Loucy (cell line): ENCODE measurements around the gene CYS1.

Experiments
- H2AFZ ChIP-seq: fragments of 200-600 bp; sonication (generic); 2 replicates; pipeline ENCODE4 v1.6.0; 2016; ENCODE audit warnings: antibody characterized with exemption, mild to moderate bottlenecking, low read length, moderate library complexity
- H3F3A ChIP-seq: fragments of 200-600 bp; 2 replicates; pipeline ENCODE4 v1.6.0; 2016; ENCODE audit warnings: antibody characterized with exemption, low read depth, mild to moderate bottlenecking
- H3K27me3 ChIP-seq: fragments of 200-600 bp; sonication (generic); 2 replicates; pipeline ENCODE4 v1.6.1; 2014; ENCODE audit warnings: low read length, mild to moderate bottlenecking; ENCODE audit not compliant: insufficient read depth, poor library complexity, severe bottlenecking
- H3K36me3 ChIP-seq: fragments of 200-600 bp; sonication (generic); 2 replicates; pipeline ENCODE4 v1.6.1; 2016; ENCODE audit warnings: low read length; ENCODE audit not compliant: insufficient read depth
- H3K4me1 ChIP-seq: fragments of 200-600 bp; sonication (generic); 2 replicates; pipeline ENCODE4 v1.5.1; 2014; ENCODE audit warnings: low read length, mild to moderate bottlenecking; ENCODE audit not compliant: insufficient read depth, poor library complexity, severe bottlenecking
- H3K4me2 ChIP-seq: fragments of 200-600 bp; sonication (generic); 2 replicates; pipeline ENCODE4 v1.6.0; 2014; ENCODE audit warnings: antibody characterized with exemption, low read length, low read depth, mild to moderate bottlenecking; ENCODE audit not compliant: poor library complexity, severe bottlenecking
- H3K4me3 ChIP-seq: fragments of 200-600 bp; sonication (generic); 2 replicates; pipeline ENCODE4 v1.5.1; 2014; ENCODE audit warnings: low read length, mild to moderate bottlenecking, mixed read lengths; ENCODE audit not compliant: poor library complexity, severe bottlenecking
- H3K79me2 ChIP-seq: fragments of 200-600 bp; sonication (generic); 2 replicates; pipeline ENCODE4 v1.6.1; 2014; ENCODE audit warnings: low read length; ENCODE audit not compliant: insufficient read depth
- H3K9ac ChIP-seq: fragments of 200-600 bp; sonication (generic); 2 replicates; pipeline ENCODE4 v1.6.0; 2014; ENCODE audit warnings: mild to moderate bottlenecking, low read depth, low read length, moderate library complexity; ENCODE audit not compliant: poor library complexity, severe bottlenecking
- H3K9me2 ChIP-seq: fragments of 200-600 bp; sonication (generic); replicated peaks from 2 replicates; pipeline ENCODE4 v1.6.1; 2016; ENCODE audit warnings: low read depth, low read length, mixed read lengths
- H3K9me3 ChIP-seq: fragments of 200-600 bp; sonication (generic); 2 replicates; pipeline ENCODE4 v1.6.1; 2014; ENCODE audit warnings: mild to moderate bottlenecking, antibody characterized with exemption, low read length, low read depth; ENCODE audit not compliant: insufficient read depth
- H4K20me1 ChIP-seq: fragments of 200-600 bp; sonication (generic); 2 replicates; pipeline ENCODE4 v1.6.0; 2014; ENCODE audit warnings: antibody characterized with exemption, low read length, mild to moderate bottlenecking; ENCODE audit not compliant: insufficient read depth, poor library complexity, severe bottlenecking
- CTCF ChIP-seq: fragments of 200-600 bp; sonication (generic); conservative IDR thresholded peaks from 2 replicates; pipeline ENCODE4 v1.5.1; 2014; ENCODE audit warnings: mild to moderate bottlenecking, antibody characterized with exemption, low read length
- EZH2phosphoT487 ChIP-seq: fragments of 200-600 bp; IDR thresholded peaks from 2 replicates; pipeline ENCODE4 v1.6.1; 2018; ENCODE audit warnings: antibody characterized with exemption, mild to moderate bottlenecking, moderate library complexity, borderline replicate concordance

The CYS1 gene

GRCh38 chr2:10123281-10123680, 43.1 kb upstream of the CYS1 start:
- peak overlapping the region; percentile 83 for H3K4me3 ChIP-seq
- peaks cover 56% of the 10 kb centered on the region for H3K4me1 ChIP-seq
- H3K36me3 ChIP-seq: peaks cover 35% of the 10 kb centered on the region
- 0 out of 2 replicates have a peak, but pooled peaks cover 5% of the 10 kb centered on the region for H3F3A ChIP-seq
- H3K79me2 ChIP-seq: peaks cover 93% of the 10 kb centered on the region
- no peaks in the 10 kb centered on the region for H3K9me3 ChIP-seq
- H4K20me1 ChIP-seq: peaks cover 53% of the 10 kb centered on the region
- TF ChIP-seq EZH2phosphoT487 (no peak), CTCF (no peak)
- H3K4me2 ChIP-seq: peak overlapping the region; percentile 82
- no peaks in the 10 kb centered on the region for H3K9me2 ChIP-seq
- H2AFZ ChIP-seq: no peak overlapping the region
- H3K27me3 ChIP-seq: no peaks in the 10 kb centered on the region
- peak overlapping the region; percentile 93 for H3K9ac ChIP-seq

GRCh38 chr2:10122500-10123280, 42.5 kb upstream of the CYS1 start, which contains the start of gene RRM2:
Gene RRM2, plus strand, starts transcription at chr2:10122739. Its CDS starts 60 bp downstream, at chr2:10122799.
- Histone ChIP-seq H3K4me3 (peak within 1 kb of the TSS; percentile 83), H3K4me2 (peak within 1 kb of the TSS; percentile 82), H3K9ac (peak within 1 kb of the TSS; percentile 93), H3K9me2 (no peaks in the 10 kb centered on the region), H3K36me3 (peaks cover 29% of the 10 kb centered on the region), H3K4me1 (peaks cover 53% of the 10 kb centered on the region), H3K9me3 (no peaks in the 10 kb centered on the region), H3K79me2 (peaks cover 87% of the 10 kb centered on the region), H3K27me3 (no peaks in the 10 kb centered on the region), H3F3A (peaks cover 8% of the 10 kb centered on the region), H4K20me1 (peaks cover 48% of the 10 kb centered on the region), H2AFZ (peak within 1 kb of the TSS; percentile 6; the same call in 1 of the 2 replicates)
- TF ChIP-seq CTCF: no peak
- no peak for TF ChIP-seq EZH2phosphoT487

GRCh38 chr2:10120877-10121574, 40.8 kb upstream of the CYS1 start:
- no peaks in the 10 kb centered on the region for H3K9me3 ChIP-seq
- peak overlapping the region; percentile 80; the same call in 1 of the 2 replicates for H2AFZ ChIP-seq
- H3K4me2 ChIP-seq: peak overlapping the region; percentile 80
- peaks cover 10% of the 10 kb centered on the region for H3F3A ChIP-seq
- H3K79me2 ChIP-seq: peaks cover 70% of the 10 kb centered on the region
- peak overlapping the region; percentile 93 for H3K9ac ChIP-seq
- H4K20me1 ChIP-seq: peaks cover 32% of the 10 kb centered on the region
- no peak for TF ChIP-seq CTCF
- no peak for TF ChIP-seq EZH2phosphoT487
- H3K36me3 ChIP-seq: peaks cover 12% of the 10 kb centered on the region
- H3K27me3 ChIP-seq: no peaks in the 10 kb centered on the region
- H3K4me3 ChIP-seq: peak overlapping the region; percentile 83
- H3K4me1 ChIP-seq: peaks cover 44% of the 10 kb centered on the region
- H3K9me2 ChIP-seq: no peaks in the 10 kb centered on the region
